Measurements from ENCODE around the gene RNF212B. TPM values are rescaled to one million over a fixed set of nuclear protein-coding genes. Genes with fewer than 3 reads are reported as not detected.
A peak's percentile ranks its signal among the peaks of the same experiment; 100 is the strongest.
"Not testable (repeated sequence)": the region's sequence is repeated elsewhere in the genome, so short reads cannot be mapped to it uniquely, and the experiment has no call there.

The RNF212B gene
- total RNA-seq, 1 donor from 2014 or later = 0.20 TPM

DNA sequence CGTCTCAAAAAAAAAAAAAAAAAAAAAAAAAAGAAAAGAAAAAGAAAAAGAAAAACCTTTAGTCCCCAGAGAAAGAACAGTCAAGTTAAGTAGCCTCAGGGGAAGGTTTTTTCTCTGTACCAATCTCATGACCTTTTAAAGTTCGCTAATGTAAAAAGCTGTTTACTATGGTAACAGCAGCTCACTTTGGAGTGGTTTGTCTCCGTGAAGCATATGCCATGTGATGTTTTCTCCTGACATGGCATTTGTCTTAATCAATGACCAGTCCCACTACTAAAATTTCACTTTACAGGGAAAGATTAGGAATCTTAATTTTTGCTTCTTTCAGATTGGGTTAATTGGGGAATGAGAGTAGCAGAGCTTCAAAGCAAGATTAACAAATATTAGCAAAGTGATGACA lies 4.3 kb downstream of the RNF212B start:
- DNase-seq (ENCODE audit: low spot score) = no peak

DNA sequence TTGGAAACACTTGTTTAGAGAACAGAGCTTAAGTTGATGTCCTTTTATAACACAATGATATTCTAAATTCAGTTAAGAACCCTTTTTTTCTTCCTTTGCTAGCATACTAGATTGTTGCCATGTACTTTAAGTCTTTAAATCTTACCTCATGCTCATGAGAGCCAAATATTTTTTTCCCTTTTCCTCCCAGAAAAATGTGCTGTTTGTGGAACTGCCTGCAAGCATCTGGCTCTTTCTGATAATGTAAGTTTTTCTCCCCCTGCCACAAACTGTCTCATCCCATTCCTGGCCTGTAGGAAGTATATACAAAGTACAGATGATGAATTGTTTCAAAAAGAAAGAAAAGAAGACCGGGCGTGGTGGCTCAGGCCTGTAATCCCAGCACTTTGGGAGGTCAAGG lies 5.3 kb downstream of the RNF212B start:
- no peak for DNase-seq (ENCODE audit: low spot score)

DNA sequence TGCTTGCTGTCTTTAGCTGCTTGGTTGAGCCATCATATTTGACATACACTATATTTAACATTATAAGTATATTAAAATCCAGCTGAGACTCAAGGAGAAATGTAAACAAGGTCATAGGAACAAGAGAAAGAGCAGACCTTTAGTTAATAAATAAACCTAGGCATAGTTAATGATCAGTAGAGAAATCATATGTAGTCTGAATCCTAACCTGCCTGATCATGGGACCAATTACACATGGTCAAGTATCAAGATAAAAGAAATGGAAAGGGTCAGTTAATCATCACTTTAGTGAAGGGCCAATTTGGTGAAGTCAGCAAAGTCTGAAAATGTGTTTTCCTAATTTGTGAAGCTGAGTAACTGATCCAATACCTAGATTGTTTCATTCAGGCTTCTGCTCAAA lies 7.5 kb downstream of the RNF212B start:
- DNase-seq (ENCODE audit: low spot score) = no peak

DNA sequence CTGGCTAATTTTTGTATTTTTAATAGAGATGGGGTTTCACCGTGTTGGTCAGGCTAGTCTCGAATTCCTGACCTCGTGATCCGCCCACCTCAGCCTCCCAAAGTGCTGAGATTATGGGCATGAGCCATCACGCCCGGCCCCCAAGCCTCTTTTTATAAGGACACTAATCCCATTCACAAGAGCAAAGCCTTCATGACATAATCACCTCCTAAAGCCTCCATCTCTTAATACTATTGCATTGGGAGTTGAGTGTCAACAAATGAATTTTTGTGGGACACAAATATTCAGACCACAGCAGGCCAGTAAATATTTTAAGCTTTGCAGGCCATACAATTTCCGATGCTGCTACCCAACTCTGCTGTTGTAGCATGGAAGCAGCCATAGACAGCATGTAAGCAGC lies 10.9 kb downstream of the RNF212B start:
- DNase-seq (ENCODE audit: low spot score) = no peak

DNA sequence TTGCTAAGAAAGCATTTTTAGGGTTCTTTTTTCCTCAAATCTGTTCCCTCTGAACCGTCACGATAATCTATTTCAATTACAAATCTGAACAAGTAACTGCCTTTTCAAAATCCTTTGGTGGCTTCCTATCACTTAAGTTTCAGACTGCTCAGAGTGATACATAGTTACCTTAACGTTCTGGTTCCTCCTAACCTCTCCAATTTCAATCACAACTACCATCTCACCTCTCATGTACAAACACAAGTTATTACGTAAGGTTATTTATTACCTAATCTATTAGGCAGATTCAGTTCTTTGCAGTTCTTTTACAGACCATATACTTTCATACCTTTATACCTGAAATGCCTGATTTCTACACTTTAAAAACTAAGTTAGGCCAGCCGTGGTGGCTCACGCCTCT lies 12.1 kb downstream of the RNF212B start:
- DNase-seq (ENCODE audit: low spot score) = no peak

DNA sequence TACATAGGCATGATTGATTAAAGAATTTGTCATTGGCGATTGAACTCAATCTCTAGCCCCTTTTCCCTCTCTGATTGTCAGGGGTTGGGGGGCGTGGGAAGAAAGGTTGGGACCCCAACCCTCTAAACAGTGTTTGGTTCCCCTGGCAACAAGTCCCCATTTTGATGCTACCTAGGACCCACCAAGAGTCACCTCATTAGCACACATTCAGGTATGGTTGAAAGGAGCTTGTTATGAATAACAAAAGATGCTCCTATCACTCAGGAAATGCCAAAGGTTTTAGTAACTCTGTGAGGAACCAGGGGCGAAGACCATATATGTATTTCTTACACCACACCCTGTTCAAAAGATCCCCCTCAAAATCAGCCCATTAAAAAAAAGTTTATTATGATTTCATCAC lies 14.3 kb downstream of the RNF212B start:
- no peak for DNase-seq (ENCODE audit: low spot score)

DNA sequence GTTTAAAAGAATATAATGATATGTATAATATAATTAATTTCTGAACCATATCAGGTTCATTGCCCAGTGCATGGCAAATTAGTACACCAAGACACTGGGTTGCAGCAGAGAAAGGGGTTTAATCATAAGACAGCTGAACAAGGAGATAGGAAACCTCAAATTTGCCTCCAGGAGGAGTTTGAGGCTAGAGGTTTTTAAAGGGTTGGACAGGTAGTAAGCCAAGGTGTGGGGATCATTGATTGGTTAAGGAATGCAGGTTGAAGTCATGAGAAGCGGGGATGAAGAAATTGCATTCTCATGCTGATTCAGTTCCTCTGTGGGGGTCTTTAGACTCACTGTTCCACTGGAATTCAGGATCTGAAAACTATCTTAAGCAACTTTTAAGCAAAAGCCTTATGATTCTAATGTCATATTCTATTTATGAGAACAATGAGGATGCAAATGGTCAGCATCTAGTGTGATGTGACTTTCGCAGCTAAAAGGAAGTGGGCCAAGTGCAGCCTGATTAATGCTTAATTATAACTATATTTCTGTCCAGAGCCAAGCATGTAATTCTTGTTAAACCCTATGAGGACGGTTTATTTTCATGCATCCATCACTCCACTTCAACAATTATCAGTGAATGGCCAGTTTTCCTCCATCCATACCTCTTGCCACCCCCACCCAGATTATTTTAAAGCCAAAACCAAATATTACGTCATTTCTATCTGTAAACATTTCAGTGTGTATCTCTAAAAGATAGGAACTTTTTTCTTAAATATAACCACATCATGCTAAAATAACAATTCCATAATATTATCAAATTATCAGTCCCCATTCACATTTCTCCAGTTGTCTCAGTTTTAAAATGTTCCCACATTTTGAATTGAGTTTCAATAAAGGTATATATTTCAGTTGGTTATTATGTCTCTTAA lies 14.9 kb downstream of the RNF212B start:
- no peak for DNase-seq (ENCODE audit: low spot score)

DNA sequence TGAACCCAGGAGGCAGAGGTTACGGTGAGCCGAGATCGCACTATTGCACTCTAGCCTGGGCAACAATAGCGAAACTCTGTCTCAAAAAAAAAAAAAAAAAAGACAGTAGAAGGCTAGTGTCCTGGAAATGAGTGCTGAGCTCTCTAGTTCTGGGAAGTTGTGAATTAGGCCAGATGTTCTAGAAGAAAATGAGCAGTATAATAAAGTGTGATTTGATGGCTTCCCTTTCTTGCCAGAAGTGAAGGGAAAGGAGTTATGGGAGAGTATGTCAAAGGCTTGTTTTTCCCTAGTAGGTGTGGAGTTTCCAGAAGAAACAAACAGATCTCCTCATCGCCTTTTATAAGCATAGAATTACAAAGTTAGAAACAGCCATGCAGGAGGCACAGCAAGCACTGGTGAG lies 20.5 kb downstream of the RNF212B start:
- DNase-seq (ENCODE audit: low spot score) = no peak

DNA sequence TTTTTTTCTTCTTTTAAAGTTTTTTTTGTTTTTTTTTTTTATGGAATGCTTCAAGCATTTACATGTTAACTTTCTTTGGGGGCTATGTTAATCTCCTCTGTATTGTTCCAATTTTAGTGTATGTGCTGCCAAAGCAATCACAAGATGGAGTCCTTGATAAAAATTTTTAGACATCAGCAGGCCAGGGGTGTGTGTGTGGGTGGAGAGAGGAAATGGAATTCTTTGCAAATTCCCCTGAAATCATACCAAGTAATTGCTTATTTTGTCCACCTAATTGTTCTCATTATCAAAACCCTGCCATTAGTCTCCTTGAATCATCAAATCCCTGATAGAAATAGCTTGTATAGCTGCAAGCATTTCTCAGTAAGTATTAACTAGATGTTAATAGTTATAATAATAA lies 21.7 kb downstream of the RNF212B start:
- DNase-seq (ENCODE audit: low spot score) = no peak

DNA sequence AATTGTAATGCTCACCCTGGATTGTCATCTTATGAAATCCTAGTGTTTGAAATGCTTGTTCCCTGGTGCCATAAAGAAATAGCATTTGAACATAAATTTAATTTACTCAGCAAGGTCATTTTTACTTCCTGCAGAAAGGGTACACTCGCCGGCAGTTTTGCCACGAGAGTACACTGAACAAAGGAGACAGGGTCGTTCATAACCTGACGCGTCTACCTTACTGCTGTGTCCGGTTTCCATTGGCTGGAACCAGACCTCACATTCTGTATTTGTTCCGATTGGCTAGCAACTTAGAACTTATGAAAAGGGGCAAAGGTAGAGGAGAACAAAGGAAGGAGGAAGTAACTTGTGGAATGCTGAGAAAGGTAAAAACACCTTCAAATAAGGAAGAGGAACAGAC lies 23.1 kb downstream of the RNF212B start:
- peak; percentile 17 for DNase-seq (ENCODE audit: low spot score)

DNA sequence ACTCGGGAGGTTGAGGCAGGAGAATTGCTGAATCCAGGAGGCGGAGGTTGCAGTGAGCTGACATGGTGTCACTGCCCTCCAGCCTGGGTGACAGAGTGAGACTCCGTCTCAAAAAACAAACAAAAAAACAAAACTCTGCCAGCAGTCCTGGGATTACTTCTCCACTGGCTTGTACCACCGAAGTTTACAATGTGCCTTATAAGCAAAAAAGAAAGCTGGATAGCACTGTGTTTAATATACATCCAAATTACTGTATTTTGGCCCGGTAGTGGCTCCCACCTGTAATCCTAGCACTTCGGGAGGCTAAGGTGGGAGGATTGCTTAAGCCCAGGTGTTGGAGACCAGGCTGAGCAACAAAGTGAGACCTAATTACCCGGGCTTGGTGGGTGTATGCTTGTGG lies 31.5 kb downstream of the RNF212B start:
- DNase-seq (ENCODE audit: low spot score) = no peak

DNA sequence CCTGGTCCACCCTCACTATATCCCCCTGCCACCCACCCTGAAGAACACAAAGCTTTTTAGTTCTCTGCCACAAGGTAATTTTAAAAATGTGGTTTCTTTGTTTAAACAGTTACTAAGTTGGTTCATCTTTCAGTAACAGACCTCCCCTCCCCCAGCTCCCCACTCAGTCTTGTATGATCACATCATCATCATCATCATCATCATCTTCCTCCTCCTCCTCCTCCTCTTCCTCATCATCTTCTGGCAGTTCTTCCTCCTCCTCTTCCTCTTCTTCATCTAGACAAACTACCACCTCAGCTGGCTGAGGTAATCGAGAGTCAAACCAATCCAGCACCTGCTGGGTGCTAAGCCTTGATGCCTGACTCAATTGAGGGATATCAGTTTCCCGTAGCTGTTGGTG lies 37.7 kb downstream of the RNF212B start:
- no peak for DNase-seq (ENCODE audit: low spot score)

DNA sequence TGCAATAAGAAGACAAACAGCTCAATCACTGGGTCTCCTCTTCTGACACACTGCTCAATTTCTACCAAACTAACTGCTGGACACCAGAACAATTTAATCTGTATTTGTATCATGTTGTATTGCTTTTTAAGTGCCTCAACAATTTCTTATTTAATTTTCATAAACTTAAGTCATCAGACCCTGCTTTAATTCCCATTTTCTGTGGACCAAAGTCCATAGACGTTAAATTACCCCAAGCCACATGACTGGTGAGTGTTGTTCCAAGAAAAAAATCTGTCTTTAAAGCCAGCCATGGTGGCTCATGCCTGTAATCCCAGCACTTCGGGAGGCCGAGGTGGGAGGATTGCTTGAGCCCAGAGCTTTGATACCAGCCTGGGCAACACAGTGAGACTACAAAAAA lies 39.5 kb downstream of the RNF212B start:
- no peak for DNase-seq (ENCODE audit: low spot score)

DNA sequence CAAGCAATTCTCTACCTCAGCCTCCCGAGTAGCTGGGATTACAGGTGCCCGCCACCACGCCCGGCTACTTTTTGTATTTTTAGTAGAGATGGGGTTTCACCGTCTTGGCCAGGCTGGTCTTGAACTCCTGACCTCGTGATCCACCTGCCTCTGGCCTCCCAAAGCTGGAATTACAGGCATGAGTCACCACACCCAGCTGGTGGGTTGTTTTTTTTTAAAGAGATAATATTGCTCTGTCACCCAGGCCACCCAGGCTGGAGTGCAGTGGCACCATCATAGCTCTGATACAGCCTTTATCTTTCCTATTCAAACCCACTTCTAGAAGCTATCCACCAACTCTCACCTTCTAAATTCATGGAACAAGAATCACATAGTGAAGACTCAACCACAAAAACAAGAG lies 40.2 kb downstream of the RNF212B start:
- DNase-seq (ENCODE audit: low spot score) = not testable (repeated sequence)

DNA sequence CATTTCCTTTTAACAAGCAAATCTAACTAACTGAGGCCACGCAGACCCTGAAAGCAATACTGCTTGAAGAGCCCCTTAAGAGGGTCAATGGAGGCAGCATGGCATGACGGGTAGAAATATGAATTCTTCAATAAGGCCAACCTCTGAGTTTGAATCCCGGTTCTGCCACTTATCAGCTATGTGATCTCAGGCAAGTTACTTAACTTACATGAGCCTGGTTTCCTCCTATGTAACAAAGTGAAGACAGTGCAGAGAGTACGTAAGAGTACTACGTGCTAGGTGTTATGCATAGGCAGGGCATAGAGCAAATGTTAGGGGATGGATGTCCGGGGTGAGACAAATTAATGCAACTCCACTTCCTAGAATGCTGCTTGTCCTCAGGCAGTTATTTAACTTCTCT lies 43.5 kb downstream of the RNF212B start:
- DNase-seq (ENCODE audit: low spot score) = no peak

DNA sequence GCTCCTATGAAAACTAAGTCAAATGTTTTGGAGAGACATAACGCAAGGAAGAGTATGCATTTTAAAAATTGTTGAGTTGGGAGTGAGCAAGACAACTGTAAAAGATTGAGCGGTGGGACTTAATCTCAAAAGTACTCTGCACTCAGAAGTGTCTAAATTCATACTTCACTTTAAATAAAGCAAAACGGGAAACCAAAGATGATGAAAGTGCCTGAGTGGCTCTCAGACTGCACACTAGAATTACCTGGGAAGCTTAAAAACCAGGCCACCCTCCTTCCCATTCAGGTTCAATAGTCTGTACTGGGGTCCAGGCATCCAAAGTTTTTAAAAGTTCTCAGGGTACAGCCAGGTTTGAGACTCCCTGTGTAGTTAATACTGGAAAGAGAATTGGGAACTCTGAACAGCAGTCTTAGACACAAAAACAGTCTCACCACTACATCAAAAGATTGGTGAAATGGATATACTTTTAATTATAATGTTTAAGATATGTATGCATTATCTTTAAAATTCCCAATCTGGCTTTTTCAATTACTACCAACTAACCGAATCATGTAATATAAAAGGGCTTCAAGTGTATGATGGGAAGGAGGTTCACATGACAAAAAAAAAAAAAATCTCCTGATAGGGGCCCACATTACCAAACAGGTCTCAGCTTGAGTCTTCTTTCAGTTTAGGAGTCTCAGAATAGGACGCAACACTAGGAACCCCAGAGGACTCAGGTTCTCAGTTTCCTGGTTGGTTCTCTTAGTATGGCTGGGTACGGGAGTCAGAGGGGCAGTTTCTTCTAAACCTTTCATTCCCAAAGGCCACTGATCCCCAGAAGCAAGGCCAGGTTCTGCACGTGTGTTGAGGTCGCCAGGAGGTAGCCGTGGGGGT lies 47.2 kb downstream of the RNF212B start:
- no peak for DNase-seq (ENCODE audit: low spot score)

DNA sequence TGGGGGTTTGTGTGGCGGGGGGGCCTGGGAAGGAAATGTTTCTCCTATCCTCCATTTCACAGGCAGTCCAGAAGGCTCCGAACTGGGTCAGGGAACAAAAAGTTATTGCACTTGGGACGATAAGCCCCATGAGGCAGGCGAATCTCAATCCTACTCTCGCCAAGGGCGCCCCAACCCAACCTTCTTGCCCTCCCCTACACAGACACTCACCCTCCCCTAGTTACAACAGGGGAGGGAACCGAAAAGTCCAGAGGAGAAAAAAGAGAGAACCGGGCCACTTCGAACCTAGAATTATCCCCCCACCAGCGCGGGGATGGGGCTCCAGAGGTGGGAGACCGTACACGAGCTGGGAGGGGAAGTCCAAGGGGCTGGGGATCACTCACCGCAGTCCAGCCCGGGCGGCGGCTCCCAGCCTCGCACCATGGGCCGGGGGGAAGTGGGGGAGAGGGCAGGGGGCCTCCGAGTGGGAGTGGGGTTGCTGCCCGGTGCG lies 47.8 kb downstream of the RNF212B start:
- no peak for DNase-seq (ENCODE audit: low spot score)

DNA sequence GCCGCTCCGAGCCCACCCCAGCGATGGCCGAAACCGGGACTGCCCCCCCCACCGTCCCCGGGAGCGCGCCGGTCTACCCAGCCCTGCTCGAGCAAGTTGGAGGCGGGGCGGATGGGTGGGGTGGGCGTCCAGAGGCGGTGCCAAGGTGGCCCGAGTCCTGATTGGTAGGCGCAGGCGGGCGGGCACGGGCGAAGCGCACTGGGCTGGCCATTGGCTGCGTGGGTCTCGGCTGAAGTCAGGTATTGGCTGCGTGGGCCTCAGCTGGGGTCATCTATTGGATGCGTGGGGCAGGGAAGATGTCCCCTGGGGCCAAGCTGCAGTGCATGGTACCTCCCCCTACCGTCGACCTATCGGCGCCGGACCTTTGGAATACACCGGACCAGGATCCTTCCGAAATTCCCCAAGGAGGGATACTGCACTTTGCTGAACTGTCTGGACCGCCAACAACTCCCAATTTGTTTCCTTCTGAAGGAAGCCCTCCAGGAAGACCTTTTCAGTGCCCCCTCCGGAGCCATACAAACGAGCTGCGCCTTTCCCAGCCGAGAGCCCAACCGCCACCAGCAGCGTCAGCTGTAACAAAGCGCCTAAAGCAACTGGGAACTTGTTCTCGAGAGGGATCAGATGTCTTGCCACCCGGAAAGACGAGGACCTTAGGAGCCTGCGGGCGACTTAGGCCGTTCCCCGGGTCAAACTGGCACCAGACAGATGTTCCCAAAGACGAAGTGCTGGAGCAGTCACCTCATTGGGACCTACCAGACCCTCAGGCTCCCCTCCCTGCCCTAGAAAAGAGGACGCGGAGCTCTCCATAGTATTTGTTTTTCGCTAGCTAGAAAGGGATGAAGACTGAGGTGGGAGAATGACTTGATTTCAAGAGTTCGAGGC lies 48.5 kb downstream of the RNF212B start, which contains the start of gene HOMEZ:
Gene HOMEZ, minus strand, starts transcription at position 113 of the 882 bp plus-strand sequence. CDS start 180 bp downstream, outside the sequence.
- DNase-seq (ENCODE audit: low spot score) = peak; percentile 99

DNA sequence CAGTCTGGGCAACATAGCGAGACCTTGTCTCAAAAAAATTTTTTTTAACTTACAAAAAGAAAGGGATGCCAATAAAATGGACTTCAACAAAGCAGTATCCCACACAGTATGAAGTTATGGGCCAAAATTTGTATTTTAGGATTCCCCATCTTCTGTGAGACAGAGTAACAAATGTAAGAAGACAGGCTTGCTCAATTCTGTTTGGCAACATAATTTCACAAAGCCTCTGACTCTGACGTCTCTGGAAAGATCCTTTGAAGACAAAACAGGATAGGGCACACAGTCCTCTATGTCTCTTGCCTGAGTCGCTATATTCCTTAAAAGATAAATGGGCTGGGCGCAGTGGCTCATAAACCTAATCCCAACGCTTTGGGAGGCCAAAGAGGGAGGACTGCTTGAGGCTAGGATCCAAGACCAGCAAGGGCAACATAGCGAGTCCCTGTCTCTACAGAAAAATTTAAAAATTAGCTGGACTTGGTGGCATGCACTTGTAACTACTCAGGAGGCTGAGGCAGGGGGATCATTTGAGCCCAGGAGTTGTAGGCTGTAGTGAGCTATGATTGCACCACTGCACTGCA lies 49.3 kb downstream of the RNF212B start:
- DNase-seq (ENCODE audit: low spot score) = no peak

DNA sequence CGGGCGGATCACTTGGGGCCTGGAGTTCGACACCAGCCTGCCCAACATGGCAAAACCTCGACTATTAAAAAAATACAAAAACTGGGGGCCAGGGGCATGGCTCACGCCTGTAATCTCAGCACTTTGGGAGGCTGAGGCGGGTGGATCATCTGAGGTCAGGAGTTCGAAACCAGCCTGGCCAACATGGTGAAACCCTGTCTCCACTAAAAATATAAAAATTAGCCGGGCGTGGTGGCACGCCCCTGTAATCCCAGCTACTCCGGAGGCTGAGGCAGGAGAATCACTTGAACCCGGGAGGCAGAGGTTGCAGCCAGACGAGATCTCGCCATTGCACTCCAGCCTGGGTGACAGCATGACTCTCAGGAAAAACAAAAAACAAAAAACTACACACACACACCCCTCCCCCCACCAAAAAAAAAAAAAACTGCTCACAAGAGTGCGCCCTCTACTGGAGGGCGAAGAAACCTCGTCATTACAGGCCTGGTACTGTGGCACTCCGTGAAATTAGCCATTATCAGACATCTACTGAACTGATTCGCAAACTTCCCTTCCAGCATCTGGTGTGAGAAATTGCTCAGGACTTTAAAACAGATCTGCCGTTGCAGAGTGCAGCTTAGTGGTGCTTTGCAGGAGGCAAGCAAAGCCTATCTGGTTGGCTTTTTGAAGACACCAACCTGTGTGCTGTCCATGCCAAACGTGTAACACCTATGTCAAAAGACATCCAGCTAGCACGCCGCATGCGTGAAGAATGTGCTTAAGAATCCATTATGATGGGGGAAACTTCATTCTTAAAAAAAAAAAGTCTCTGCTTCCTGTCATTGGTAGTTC lies 57.2 kb downstream of the RNF212B start:
- peak; percentile 23 for DNase-seq (ENCODE audit: low spot score)
